GM12878 (cell line): ENCODE data around the gene ASRGL1. TPM values are rescaled to one million over a fixed set of nuclear protein-coding genes. Genes with fewer than 3 reads are reported as not detected.

Experiments used
- ATAC-seq: fragments of 200-7000 bp; cut with Tn5 transposase; 3 replicates; pipeline ENCODE4 v1.9.1; 2020; ENCODE audit warnings: mild to moderate bottlenecking, moderate library complexity
- BruUV-seq: library from RNA; stranded (reverse); fragments of 400-500 nt; replicated peaks from 2 replicates; lab custom pipeline; 2021; lab: Mats Ljungman, UMichigan
- CTCF ChIA-PET: fragments of 300-600 bp; sonication (Branson Sonifier 250); formaldehyde crosslinking; extraction: SDS; loops from one replicate; lab custom pipeline; 2021; ENCODE audit warnings: inconsistent platforms; lab: Yijun Ruan, JAX
- POLR2A ChIA-PET: fragments of 350-600 bp; formaldehyde crosslinking; extraction: SDS; loops from one replicate; lab custom pipeline; 2021; ENCODE audit warnings: inconsistent platforms; lab: Charles Lee
- RAD21 ChIA-PET: fragments of 300-600 bp; sonication (Branson Sonifier 250); formaldehyde crosslinking; loops from one replicate; lab custom pipeline; 2023; ENCODE audit warnings: antibody characterized with exemption; ENCODE audit not compliant: unreplicated experiment; lab: Charles Lee
- SMC1A ChIA-PET: fragments of 300-600 bp; sonication (Branson Sonifier 250); formaldehyde crosslinking; loops from one replicate; lab custom pipeline; 2023; ENCODE audit not compliant: unreplicated experiment, uncharacterized antibody; lab: Charles Lee
- DNase-seq: peaks from one replicate; pipeline ENCODE4 v3.0.0-alpha.2; 2011; ENCODE audit warnings: low read depth, low spot score
- FAIRE-seq: peaks from 3 replicates; lab custom pipeline; 2011; peaks lifted over from hg19 to GRCh38; lab: Jason Lieb, UNC
- H2AFZ ChIP-seq: 2 replicates; pipeline ENCODE4 v1.6.0; 2011; ENCODE audit warnings: low read depth, low read length, control low read depth; ENCODE audit not compliant: control insufficient read depth
- H3K27ac ChIP-seq: 2 replicates; pipeline ENCODE4 v1.5.1; 2011; ENCODE audit warnings: control low read depth; ENCODE audit not compliant: control insufficient read depth, insufficient read depth
- H3K27me3 ChIP-seq, 2 experiments: replicated peaks in 1 of 2; 2 replicates each; pipeline versions ENCODE4 v1.6.0 to v1.6.1; 2011; ENCODE audit warnings: low read length in 1 of 2; ENCODE audit not compliant: control insufficient read depth in 2 of 2, insufficient read depth in 2 of 2
- H3K36me3 ChIP-seq, 2 experiments: 2 replicates each; pipeline ENCODE4 v1.5.1; 2011; ENCODE audit warnings: low read length in 1 of 2; ENCODE audit not compliant: control insufficient read depth in 2 of 2, insufficient read depth in 2 of 2
- H3K4me1 ChIP-seq: 2 replicates; pipeline ENCODE4 v1.6.1; 2011; ENCODE audit warnings: mild to moderate bottlenecking, low read length, moderate library complexity, mixed read lengths; ENCODE audit not compliant: control insufficient read depth, insufficient read depth
- H3K4me2 ChIP-seq: 2 replicates; pipeline ENCODE4 v1.6.0; 2011; ENCODE audit warnings: control low read depth; ENCODE audit not compliant: control insufficient read depth, insufficient read depth
- H3K4me3 ChIP-seq: fragments of 200-600 bp; sonication (generic); 2 replicates; pipeline ENCODE4 v1.5.1; 2016
- H3K79me2 ChIP-seq: 2 replicates; pipeline ENCODE4 v1.6.0; 2011; ENCODE audit warnings: low read length; ENCODE audit not compliant: control insufficient read depth, insufficient read depth
- H3K9ac ChIP-seq: 2 replicates; pipeline ENCODE4 v1.8.0; 2011; ENCODE audit warnings: low read length, control low read depth, mixed read lengths; ENCODE audit not compliant: control insufficient read depth, insufficient read depth
- H3K9me3 ChIP-seq: replicated peaks from 3 replicates; pipeline ENCODE4 v1.5.1; 2011; ENCODE audit warnings: mild to moderate bottlenecking, low read length; ENCODE audit not compliant: control insufficient read depth, insufficient read depth
- H4K20me1 ChIP-seq: 2 replicates; pipeline ENCODE4 v1.6.0; 2011; ENCODE audit not compliant: control insufficient read depth, insufficient read depth
- BCL11A ChIP-seq: IDR thresholded peaks from 2 replicates; pipeline ENCODE4 v1.6.1; 2011; ENCODE audit warnings: low read depth, low read length
- SPI1 ChIP-seq: IDR thresholded peaks from 2 replicates; pipeline ENCODE4 v1.6.1; 2011; ENCODE audit warnings: low read depth, mild to moderate bottlenecking, low read length, moderate library complexity, borderline replicate concordance; ENCODE audit not compliant: insufficient read depth
- STAT1 ChIP-seq: fragments of 450-650 bp; conservative IDR thresholded peaks from 2 replicates; pipeline ENCODE4 v1.6.1; 2014; ENCODE audit warnings: antibody characterized with exemption, mild to moderate bottlenecking
- WGBS: methylation state at CpG from one replicate; pipeline ENCODE4 v1.1.6; 2016; ENCODE audit warnings: low lambda C conversion rate; ENCODE audit not compliant: insufficient replicate concordance, insufficient coverage; ENCODE audit errors: missing lambda C conversion rate; 5-methylcytosine and 5-hydroxymethylcytosine counted together
- in situ Hi-C: fragments of 300-500 bp; cut with MboI; formaldehyde crosslinking; loops from 9 replicates; pipeline ENCODE4 v1.14.3; 2018; ENCODE audit warnings: mixed read lengths
- intact Hi-C: fragments of 100-400 bp; cut with micrococcal nuclease; formaldehyde crosslinking; loops from one replicate; pipeline ENCODE4 v1.14.2; 2022; ENCODE audit not compliant: unreplicated experiment
- polyA plus RNA-seq, 11 experiments: library from polyadenylated mRNA; depleted of rRNA in 4 of 11; unstranded in 6 of 11; stranded (reverse) in 5 of 11; fragments of >200 nt; fragmentation: Nextera tagmentation in 4 of 11; fragmentation: Illumina TruSeq in 1 of 11; extraction: Ambion mirVana in 4 of 11; extraction: Trizol in 1 of 11; gene quantifications; 1 replicate in 1 of 11; 2 replicates in 10 of 11; pipeline versions ENCODE4 v1.2.1 to v1.2.3, GENCODE V29; 2011 to 2016; ENCODE audit warnings: inconsistent platforms in 2 of 11, missing spikeins in 2 of 11, low read depth in 1 of 11
- total RNA-seq, 4 experiments: library from RNA; depleted of rRNA in 3 of 4; stranded (reverse); fragments of >200 nt in 3 of 4; fragmentation: Illumina TruSeq in 1 of 4; extraction: Trizol in 1 of 4; gene quantifications; 2 replicates each; pipeline versions ENCODE4 v1.2.1 to v1.2.3, GENCODE V29; 2013 to 2021

Gene ASRGL1
- total and polyA plus RNA-seq, 10 of the 15 experiments (the other 5 are each of a cell fraction or from before 2014, with no cell fraction given), result 0.97 to 24.5 (median 4.8) TPM

GRCh38 chr11:62411524-62411923, 74.3 kb downstream of the ASRGL1 start:
- ChIA-PET RAD21 (interaction anchor here (0.6 kb wide), 1 partner anchor 12 kb away, joined by 3 read pairs; no protein-coding TSS in a partner anchor), CTCF (interaction anchor here (0.6 to 1.6 kb wide), 2 partner anchors 13 to 150 kb away, joined by 3 to 6 read pairs; no protein-coding TSS in a partner anchor), POLR2A (no interaction called here), SMC1A (interaction anchor here (1.5 kb wide), 1 partner anchor 10 kb away, joined by 4 read pairs; no protein-coding TSS in a partner anchor)
- WGBS, result 38% methylated on average over 5 of the region's 5 CpGs
- no peak for ATAC-seq
- no peak for TF ChIP-seq STAT1
- Histone ChIP-seq H3K9ac (no peak overlapping the region), H3K4me3 (no peak overlapping the region), H3K27ac (no peak overlapping the region), H3K9me3 (no peaks in the 10 kb centered on the region), H3K4me2 (no peak overlapping the region), H3K27me3 (peaks cover 0 to 1% of the 10 kb centered on the region in 2 experiments; a peak in 3 of 4 replicates), H3K4me1 (no peaks in the 10 kb centered on the region), H3K79me2 (no peaks in the 10 kb centered on the region), H3K36me3 (no peaks in the 10 kb centered on the region), H4K20me1 (no peaks in the 10 kb centered on the region), H2AFZ (no peak overlapping the region)
- no peak for FAIRE-seq
- intact Hi-C loops, result no loop called here
- no peak for DNase-seq
- in situ Hi-C loops, result no loop called here
- BruUV-seq, result no TSS peak

GRCh38 chr11:62413060-62413696, 75.9 kb downstream of the ASRGL1 start:
- TF ChIP-seq SPI1, result no peak
- no peak for TF ChIP-seq BCL11A
- ATAC-seq (no peak), FAIRE-seq (no peak), DNase-seq (no peak)
- in situ Hi-C loops, result no loop called here
- Histone ChIP-seq H3K9me3 (no peaks in the 10 kb centered on the region), H3K27ac (no peak overlapping the region), H3K4me1 (no peaks in the 10 kb centered on the region), H3K27me3 (peaks cover 0 to 1% of the 10 kb centered on the region in 2 experiments; a peak in 3 of 4 replicates), H3K79me2 (no peaks in the 10 kb centered on the region), H3K9ac (no peak overlapping the region), H4K20me1 (no peaks in the 10 kb centered on the region), H3K36me3 (no peaks in the 10 kb centered on the region), H3K4me2 (no peak overlapping the region), H2AFZ (no peak overlapping the region), H3K4me3 (no peak overlapping the region)
- ChIA-PET CTCF (interaction anchor here (1.6 kb wide), 1 partner anchor 12 kb away, joined by 5 read pairs; no protein-coding TSS in a partner anchor), POLR2A (no interaction called here), RAD21 (no interaction called here), SMC1A (interaction anchor here (1.3 kb wide), 1 partner anchor 19 kb away, joined by 4 read pairs; no protein-coding TSS in a partner anchor)
- intact Hi-C loops, result no loop called here
- WGBS, result 21% methylated on average over 8 of the region's 8 CpGs
- BruUV-seq, result no TSS peak
